HepG2 (cell line): ENCODE results near the gene RIMBP2. TPM values are rescaled to one million over a fixed set of nuclear protein-coding genes. Genes with fewer than 3 reads are reported as not detected.

ENCODE experiments used
- ATAC-seq: fragments of 200-7000 bp; cut with Tn5 transposase; 3 replicates; pipeline ENCODE4 v1.9.1; 2020; ENCODE audit warnings: mild to moderate bottlenecking, moderate library complexity
- BruUV-seq: library from RNA; stranded (reverse); fragments of 400-500 nt; replicated peaks from 2 replicates; lab custom pipeline; 2021; lab: Mats Ljungman, UMichigan
- CTCF ChIA-PET: fragments of 300-600 bp; formaldehyde crosslinking; extraction: SDS; loops from one replicate; lab custom pipeline; 2021; ENCODE audit warnings: low total read pairs, inconsistent platforms, low intra/inter-chr PET ratio; lab: Yijun Ruan, JAX
- POLR2A ChIA-PET: fragments of 350-600 bp; sonication (Branson Sonifier 250); formaldehyde crosslinking; loops from one replicate; lab custom pipeline; 2020; ENCODE audit warnings: antibody characterized with exemption, inconsistent platforms; lab: Yijun Ruan, JAX
- DNase-seq: peaks from one replicate; pipeline ENCODE4 v3.0.0-alpha.2; 2015; ENCODE audit warnings: low spot score
- FAIRE-seq: peaks from 3 replicates; lab custom pipeline; 2011; peaks lifted over from hg19 to GRCh38; lab: Jason Lieb, UNC
- H2AFZ ChIP-seq: one replicate; pipeline ENCODE4 v1.6.1; 2011; ENCODE audit warnings: low read length, inconsistent platforms
- H3K27ac ChIP-seq: fragments of 300-600 bp; 3 replicates; pipeline ENCODE4 v1.8.0; 2011; ENCODE audit warnings: mixed run types, mild to moderate bottlenecking, mixed read lengths, low read length, inconsistent platforms; ENCODE audit not compliant: insufficient read depth; ENCODE audit errors: extremely low read length
- H3K27me3 ChIP-seq, 2 experiments: fragments of 200-600 bp in 1 of 2; 2 replicates in 1 of 2; 3 replicates in 1 of 2; pipeline versions ENCODE4 v1.6.0 to v1.8.0; 2011; ENCODE audit warnings: low read length in 2 of 2, mild to moderate bottlenecking in 2 of 2, moderate library complexity in 2 of 2, inconsistent platforms in 1 of 2; ENCODE audit not compliant: insufficient read depth in 2 of 2, control insufficient read depth in 1 of 2
- H3K36me3 ChIP-seq, 2 experiments: fragments of 200-600 bp in 1 of 2; replicated peaks in 1 of 2; 2 replicates in 1 of 2; 3 replicates in 1 of 2; pipeline versions ENCODE4 v1.5.1 to v1.8.0; 2011; ENCODE audit warnings: low read length in 2 of 2, inconsistent platforms in 1 of 2; ENCODE audit not compliant: insufficient read depth in 2 of 2, control insufficient read depth in 1 of 2
- H3K4me1 ChIP-seq: 2 replicates; pipeline ENCODE4 v1.5.1; 2012; ENCODE audit warnings: low read length, inconsistent platforms; ENCODE audit not compliant: insufficient read depth
- H3K4me2 ChIP-seq: 2 replicates; pipeline ENCODE4 v1.6.0; 2011; ENCODE audit warnings: low read depth, low read length, inconsistent platforms
- H3K4me3 ChIP-seq, 3 experiments: fragments of 200-600 bp in 1 of 3; sonication (generic), shearing (Covaris generic) in 1 of 3; replicated peaks in 1 of 3; 2 replicates each; pipeline ENCODE4 v1.5.1; 2011 to 2016; ENCODE audit warnings: low read length in 3 of 3, inconsistent platforms in 2 of 3, low read depth in 2 of 3, mild to moderate bottlenecking in 2 of 3, control low read depth in 1 of 3, mixed read lengths in 1 of 3; ENCODE audit not compliant: insufficient read depth in 1 of 3
- H3K79me2 ChIP-seq: one replicate; pipeline ENCODE4 v1.6.1; 2011; ENCODE audit warnings: low read length, inconsistent platforms; ENCODE audit not compliant: insufficient read depth
- H3K9ac ChIP-seq: 2 replicates; pipeline ENCODE4 v1.6.0; 2011; ENCODE audit warnings: mild to moderate bottlenecking, low read depth, low read length, inconsistent platforms; ENCODE audit not compliant: insufficient read depth
- H3K9me3 ChIP-seq: 2 replicates; pipeline ENCODE4 v1.5.1; 2012; ENCODE audit warnings: mild to moderate bottlenecking, low read length
- H4K20me1 ChIP-seq: 2 replicates; pipeline ENCODE4 v1.6.0; 2011; ENCODE audit warnings: inconsistent platforms, mild to moderate bottlenecking, low read length, moderate library complexity; ENCODE audit not compliant: insufficient read depth
- CTCF ChIP-seq: sonication (generic); formaldehyde crosslinking; IDR thresholded peaks from 2 replicates; pipeline ENCODE4 v1.5.0; 2020; ENCODE audit warnings: mild to moderate bottlenecking, missing genetic modification reagents, moderate library complexity
- ISX ChIP-seq: sonication (generic); formaldehyde crosslinking; conservative IDR thresholded peaks from 2 replicates; pipeline ENCODE4 v1.5.0; 2020; ENCODE audit warnings: missing genetic modification reagents
- KDM4B ChIP-seq: sonication (generic); formaldehyde crosslinking; IDR thresholded peaks from 2 replicates; pipeline ENCODE4 v1.4.0; 2020; ENCODE audit warnings: missing genetic modification reagents
- NCOA2 ChIP-seq: sonication (generic); formaldehyde crosslinking; IDR thresholded peaks from 2 replicates; pipeline ENCODE4 v1.8.0; 2022; ENCODE audit warnings: inconsistent platforms
- NFE2L1 ChIP-seq: sonication (generic); formaldehyde crosslinking; IDR thresholded peaks from 2 replicates; pipeline ENCODE4 v1.4.0; 2020; ENCODE audit warnings: missing genetic modification reagents, mild to moderate bottlenecking, borderline replicate concordance
- PLSCR1 ChIP-seq: sonication (generic); formaldehyde crosslinking; IDR thresholded peaks from 2 replicates; pipeline ENCODE4 v1.5.0; 2020; ENCODE audit warnings: missing genetic modification reagents, mild to moderate bottlenecking, borderline replicate concordance
- PTBP1 ChIP-seq: fragments of 200-400 bp; formaldehyde crosslinking; IDR thresholded peaks from 2 replicates; pipeline ENCODE4 v1.6.1; 2018; ENCODE audit warnings: low read length, low read depth; ENCODE audit not compliant: poor library complexity, severe bottlenecking
- TCF7 ChIP-seq: sonication (generic); IDR thresholded peaks from 2 replicates; pipeline ENCODE4 v1.6.1; 2016; ENCODE audit warnings: antibody characterized with exemption, low read depth
- ZNF326 ChIP-seq: sonication (generic); formaldehyde crosslinking; IDR thresholded peaks from 2 replicates; pipeline ENCODE4 v1.4.0; 2020; ENCODE audit warnings: missing genetic modification reagents, borderline replicate concordance
- ZNF44 ChIP-seq: sonication (generic); formaldehyde crosslinking; IDR thresholded peaks from 2 replicates; pipeline ENCODE4 v1.5.1; 2020; ENCODE audit warnings: mild to moderate bottlenecking, missing genetic modification reagents
- ZNF780A ChIP-seq: sonication (generic); formaldehyde crosslinking; IDR thresholded peaks from 2 replicates; pipeline ENCODE4 v1.8.0; 2022; ENCODE audit warnings: mild to moderate bottlenecking, missing genetic modification reagents, moderate library complexity
- WGBS: methylation state at CpG from one replicate; pipeline ENCODE4 v1.1.6; 2017; ENCODE audit warnings: low lambda C conversion rate; 5-methylcytosine and 5-hydroxymethylcytosine counted together
- in situ Hi-C: cut with HindIII; loops from 2 replicates; pipeline ENCODE4 v1.10.0; 2017; ENCODE audit warnings: low pct_unique_long_range_greater_than_20kb; ENCODE audit not compliant: extremely low pct_ligation_motif_present
- intact Hi-C: fragments of 100-400 bp; cut with micrococcal nuclease; formaldehyde crosslinking; loops from one replicate; pipeline ENCODE4 v1.10.0; 2022; ENCODE audit not compliant: unreplicated experiment
- polyA plus RNA-seq, 8 experiments: library from polyadenylated mRNA; depleted of rRNA in 3 of 8; stranded (reverse) in 7 of 8; unstranded in 1 of 8; fragments of >200 nt; fragmentation: Illumina TruSeq in 4 of 8; extraction: Trizol in 4 of 8; gene quantifications; 2 replicates each; pipeline versions ENCODE4 v1.2.1 to v1.2.3, GENCODE V29; 2011 to 2016; ENCODE audit warnings: low read depth in 4 of 8, missing spikeins in 1 of 8, mixed read lengths in 1 of 8; ENCODE audit not compliant: insufficient read depth in 1 of 8
- total RNA-seq, 5 experiments: library from RNA; depleted of rRNA; stranded (reverse); fragments of >200 nt; fragmentation: Illumina TruSeq; extraction: Trizol; gene quantifications; 2 replicates each; pipeline ENCODE4 v1.2.3, GENCODE V29; 2016; ENCODE audit warnings: low read depth in 1 of 5

RIMBP2 gene
- total and polyA plus RNA-seq, 2 of the 13 experiments (the other 11 are each of a cell fraction or from before 2014, with no cell fraction given) = 0.03 TPM; not detected in 1

GRCh38 chr12:130713581-130713991 lies 2.5 kb downstream of the RIMBP2 start:
- WGBS = 0% methylated on average over 2 of the region's 18 CpGs
- no peak for ATAC-seq
- no peak overlapping the region for H3K4me2 ChIP-seq
- POLR2A ChIA-PET = no interaction called here
- in situ Hi-C loops = no loop called here
- CTCF ChIA-PET = no interaction called here
- no peak for FAIRE-seq
- BruUV-seq = no TSS peak
- peaks cover 7 to 85% of the 10 kb centered on the region in 2 experiments for H3K27me3 ChIP-seq
- H3K36me3 ChIP-seq = no peaks in the 10 kb centered on the region
- no peaks in the 10 kb centered on the region for H3K9me3 ChIP-seq
- no peak overlapping the region for H3K4me3 ChIP-seq
- H2AFZ ChIP-seq = no peak overlapping the region
- TF ChIP-seq PLSCR1 = no peak
- no peak for TF ChIP-seq ZNF326 (CRISPR knock-in tag)
- TF ChIP-seq NFE2L1 (CRISPR knock-in tag) = no peak
- TF ChIP-seq ISX (CRISPR knock-in tag) = no peak
- TF ChIP-seq CTCF = no peak
- no peak for TF ChIP-seq KDM4B (CRISPR knock-in tag)
- TF ChIP-seq TCF7 = no peak
- TF ChIP-seq NCOA2 (CRISPR knock-in tag) = no peak
- TF ChIP-seq ZNF44 = no peak
- no peak for TF ChIP-seq ZNF780A (CRISPR knock-in tag)
- no peak for TF ChIP-seq PTBP1
- TF ChIP-seq, all 625 proteins: peak for 0
- no peak for DNase-seq
- H3K4me1 ChIP-seq = no peaks in the 10 kb centered on the region
- no peaks in the 10 kb centered on the region for H3K79me2 ChIP-seq
- H3K27ac ChIP-seq = no peak overlapping the region
- H4K20me1 ChIP-seq = no peaks in the 10 kb centered on the region
- no peak overlapping the region for H3K9ac ChIP-seq
- intact Hi-C loops = no loop called here
